Measurements from ENCODE around the gene IQGAP3. TPM values are rescaled to one million over a fixed set of nuclear protein-coding genes. Genes with fewer than 3 reads are reported as not detected.
A peak's percentile ranks its signal among the peaks of the same experiment; 100 is the strongest.

Gene IQGAP3
- total RNA-seq, 1 donor from 2014 or later, result 1.7 TPM

DNA sequence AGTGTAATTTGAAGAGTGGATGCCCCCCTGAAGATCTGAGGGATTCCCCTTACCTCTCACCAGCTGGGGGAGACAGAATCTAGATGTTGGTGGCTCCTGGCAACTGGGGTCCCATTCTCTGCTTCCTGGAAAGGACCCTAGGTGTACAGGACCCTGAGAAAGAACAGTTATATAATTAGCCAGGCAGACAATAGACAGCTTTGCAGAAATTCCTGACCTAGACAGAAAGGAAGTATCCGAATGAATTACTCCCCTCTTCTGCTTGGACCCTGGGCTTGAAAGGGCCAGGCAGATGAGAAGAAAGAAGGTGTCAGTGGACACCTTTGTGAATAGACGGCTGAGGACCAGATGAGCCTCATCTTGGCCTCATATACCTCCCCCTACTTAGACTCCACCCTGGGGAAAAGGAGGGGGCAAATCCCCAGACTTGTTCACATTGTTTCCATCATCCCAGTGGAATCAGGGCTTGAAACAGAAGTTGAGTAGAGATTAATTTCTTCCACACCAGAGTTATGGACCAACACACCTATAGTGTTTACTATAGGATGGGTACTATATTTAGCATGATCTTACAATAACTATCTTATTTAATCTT, 1.8 kb upstream of the IQGAP3 start:
- no peak overlapping the region for H3K4me3 ChIP-seq
- no peak for DNase-seq
- no peaks in the 10 kb centered on the region for H3K36me3 ChIP-seq
- H3K9me3 ChIP-seq, result no peaks in the 10 kb centered on the region
- H3K27ac ChIP-seq, result no peak overlapping the region
- intact Hi-C loops (cut with DNase I), result no loop called here
- no peak for ATAC-seq
- H3K4me1 ChIP-seq, result peaks cover 16% of the 10 kb centered on the region
- TF ChIP-seq, protein P1, sequence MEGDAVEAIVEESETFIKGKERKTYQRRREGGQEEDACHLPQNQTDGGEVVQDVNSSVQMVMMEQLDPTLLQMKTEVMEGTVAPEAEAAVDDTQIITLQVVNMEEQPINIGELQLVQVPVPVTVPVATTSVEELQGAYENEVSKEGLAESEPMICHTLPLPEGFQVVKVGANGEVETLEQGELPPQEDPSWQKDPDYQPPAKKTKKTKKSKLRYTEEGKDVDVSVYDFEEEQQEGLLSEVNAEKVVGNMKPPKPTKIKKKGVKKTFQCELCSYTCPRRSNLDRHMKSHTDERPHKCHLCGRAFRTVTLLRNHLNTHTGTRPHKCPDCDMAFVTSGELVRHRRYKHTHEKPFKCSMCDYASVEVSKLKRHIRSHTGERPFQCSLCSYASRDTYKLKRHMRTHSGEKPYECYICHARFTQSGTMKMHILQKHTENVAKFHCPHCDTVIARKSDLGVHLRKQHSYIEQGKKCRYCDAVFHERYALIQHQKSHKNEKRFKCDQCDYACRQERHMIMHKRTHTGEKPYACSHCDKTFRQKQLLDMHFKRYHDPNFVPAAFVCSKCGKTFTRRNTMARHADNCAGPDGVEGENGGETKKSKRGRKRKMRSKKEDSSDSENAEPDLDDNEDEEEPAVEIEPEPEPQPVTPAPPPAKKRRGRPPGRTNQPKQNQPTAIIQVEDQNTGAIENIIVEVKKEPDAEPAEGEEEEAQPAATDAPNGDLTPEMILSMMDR (IDR thresholded peaks at IDR 0.05), result no peak
- H3K27me3 ChIP-seq (ENCODE audit: low read depth), result peaks cover 3% of the 10 kb centered on the region

DNA sequence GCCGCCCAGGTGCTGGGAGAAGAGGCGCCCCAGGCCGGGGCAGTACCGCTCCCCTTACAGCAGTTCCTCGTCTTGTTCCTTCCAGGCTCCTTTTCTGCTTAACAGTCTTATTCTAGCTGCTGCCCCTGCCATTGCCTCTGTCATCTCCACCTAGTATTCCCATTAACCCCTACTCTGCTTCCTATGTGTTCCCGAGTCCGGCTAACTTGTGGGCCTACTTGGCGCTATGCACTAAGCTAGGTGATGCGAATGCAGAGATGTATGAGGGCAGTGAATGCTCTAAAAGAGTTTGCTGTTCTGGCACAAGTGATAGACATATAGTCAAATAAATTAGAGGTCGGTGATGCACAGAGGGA, 276 bp upstream of the IQGAP3 start:
- H3K9me3 ChIP-seq, result no peaks in the 10 kb centered on the region
- no peak overlapping the region for H3K27ac ChIP-seq
- H3K36me3 ChIP-seq, result no peaks in the 10 kb centered on the region
- ATAC-seq (no peak), DNase-seq (no peak)
- peaks cover 16% of the 10 kb centered on the region for H3K4me1 ChIP-seq
- H3K4me3 ChIP-seq, result peak overlapping the region; percentile 47
- H3K27me3 ChIP-seq (ENCODE audit: low read depth), result peaks cover 3% of the 10 kb centered on the region
- intact Hi-C loops (cut with DNase I), result no loop called here
- TF ChIP-seq, protein P1 (IDR thresholded peaks at IDR 0.05), result no peak

DNA sequence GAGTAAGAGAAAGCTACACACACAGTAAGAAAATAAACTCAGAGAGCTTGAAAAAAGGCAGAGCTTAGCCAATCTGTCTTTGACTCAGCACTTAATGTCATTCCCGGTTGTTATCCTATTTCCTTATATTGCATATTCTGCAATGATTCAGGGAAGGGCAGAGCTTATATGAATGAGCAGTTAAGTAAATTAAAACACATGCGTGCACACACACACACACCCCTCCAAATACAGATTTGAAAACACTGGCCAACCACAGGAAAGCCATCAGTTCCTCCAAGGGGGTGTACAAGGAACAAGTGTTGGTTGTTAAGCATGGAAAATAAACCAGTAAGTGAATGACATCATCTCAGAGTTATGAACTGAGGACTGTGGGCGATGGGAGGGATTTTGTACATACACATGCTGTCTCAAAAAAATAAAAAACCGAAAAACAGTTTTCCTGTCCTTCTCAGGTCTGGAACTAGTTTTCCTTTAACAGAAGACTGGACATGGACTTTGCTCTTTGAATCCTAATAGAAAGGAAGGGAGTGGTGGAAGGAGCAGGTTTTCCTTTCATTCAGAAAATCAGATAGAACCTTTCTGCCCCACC, 1.0 kb downstream of the IQGAP3 start:
- no peak for DNase-seq
- H3K9me3 ChIP-seq, result no peaks in the 10 kb centered on the region
- H3K36me3 ChIP-seq, result no peaks in the 10 kb centered on the region
- H3K4me3 ChIP-seq, result no peak overlapping the region
- intact Hi-C loops (cut with DNase I), result no loop called here
- TF ChIP-seq, protein P1 (IDR thresholded peaks at IDR 0.05), result no peak
- peak in 1 of 2 donors; percentile 36 for ATAC-seq
- H3K27me3 ChIP-seq (ENCODE audit: low read depth), result peaks cover 3% of the 10 kb centered on the region
- no peak overlapping the region for H3K27ac ChIP-seq
- H3K4me1 ChIP-seq, result peaks cover 16% of the 10 kb centered on the region

DNA sequence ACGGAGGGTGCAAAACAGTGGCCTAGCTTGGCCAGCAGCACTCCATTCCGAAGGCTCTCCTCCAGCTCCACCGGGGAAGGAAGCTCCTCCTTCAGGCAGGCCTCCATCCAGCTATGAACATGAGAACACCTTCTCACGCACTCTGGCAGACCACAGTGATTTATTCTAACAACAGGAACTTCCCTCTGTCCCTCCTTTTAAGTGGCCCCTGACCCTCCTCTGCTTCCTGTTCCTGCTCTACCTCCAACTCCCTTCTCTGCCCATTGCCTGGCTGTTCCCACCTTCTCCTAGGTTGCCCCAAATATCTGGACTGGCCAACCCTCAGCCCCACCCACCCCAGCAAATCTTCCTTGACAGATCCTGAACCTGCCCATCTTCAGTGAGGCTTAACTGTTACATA, 5.9 kb downstream of the IQGAP3 start:
- ATAC-seq, result no peak
- H3K36me3 ChIP-seq, result no peaks in the 10 kb centered on the region
- H3K4me3 ChIP-seq, result no peak overlapping the region
- TF ChIP-seq, protein P1 (IDR thresholded peaks at IDR 0.05), result no peak
- no peaks in the 10 kb centered on the region for H3K9me3 ChIP-seq
- peaks cover 3% of the 10 kb centered on the region for H3K27me3 ChIP-seq (ENCODE audit: low read depth)
- intact Hi-C loops (cut with DNase I), result no loop called here
- no peak overlapping the region for H3K27ac ChIP-seq
- peaks cover 2% of the 10 kb centered on the region for H3K4me1 ChIP-seq
- DNase-seq, result no peak

DNA sequence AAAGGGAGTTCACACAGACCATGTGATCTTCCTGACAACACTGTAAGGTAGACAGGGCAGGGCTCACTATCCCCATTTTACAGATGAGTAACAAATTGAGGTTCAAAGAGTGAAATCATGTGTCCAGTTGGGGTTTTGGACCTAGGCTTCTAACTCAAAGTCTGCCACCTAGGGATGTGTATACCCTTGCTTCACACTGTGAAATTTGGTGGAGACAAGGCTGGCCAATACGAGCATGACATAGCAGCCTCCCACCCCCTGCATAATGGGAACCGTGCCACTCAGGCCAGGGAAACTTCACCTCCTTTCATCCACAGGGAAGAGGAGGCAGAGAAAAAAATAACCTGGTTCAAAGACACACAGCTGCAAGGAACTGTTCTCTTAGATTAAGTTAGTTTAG, 6.8 kb downstream of the IQGAP3 start:
- no peaks in the 10 kb centered on the region for H3K4me1 ChIP-seq
- intact Hi-C loops (cut with DNase I), result no loop called here
- no peak for ATAC-seq

More for the DNA sequence above, 6.8 kb downstream of the IQGAP3 start:
- no peak overlapping the region for H3K27ac ChIP-seq
- H3K4me3 ChIP-seq, result no peak overlapping the region
- H3K36me3 ChIP-seq, result no peaks in the 10 kb centered on the region
- H3K9me3 ChIP-seq, result no peaks in the 10 kb centered on the region
- TF ChIP-seq, protein P1 (IDR thresholded peaks at IDR 0.05), result no peak
- no peak for DNase-seq
- H3K27me3 ChIP-seq (ENCODE audit: low read depth), result peaks cover 2% of the 10 kb centered on the region
